Endothelial cell of umbilical vein (primary cell): Measurements from ENCODE around the gene SLC38A10. TPM values are rescaled to one million over a fixed set of nuclear protein-coding genes. Genes with fewer than 3 reads are reported as not detected.

Experiments
- BruUV-seq: library from RNA; stranded (reverse); fragments of 400-500 nt; replicated peaks from 2 replicates; lab custom pipeline; 2021; lab: Mats Ljungman, UMichigan
- CTCF ChIA-PET: fragments of 300-600, 350-600 bp; sonication (Branson Sonifier 250); formaldehyde crosslinking; loops from one replicate; lab custom pipeline; 2021; ENCODE audit warnings: antibody characterized with exemption, inconsistent platforms; lab: Charles Lee
- POLR2A ChIA-PET: fragments of 300-600, 350-600 bp; sonication (Branson Sonifier 250); formaldehyde crosslinking; loops from one replicate; lab custom pipeline; 2021; ENCODE audit warnings: antibody characterized with exemption, inconsistent platforms; lab: Charles Lee
- DNase-seq: peaks from one replicate; pipeline ENCODE4 v3.0.0-alpha.2; 2011; ENCODE audit warnings: low read depth, low spot score
- FAIRE-seq: peaks from 2 replicates; lab custom pipeline; 2011; peaks lifted over from hg19 to GRCh38; lab: Jason Lieb, UNC
- H2AFZ ChIP-seq: 2 replicates; pipeline ENCODE4 v1.6.0; 2012; ENCODE audit warnings: low read depth, low read length, control low read depth, inconsistent platforms
- H3K27ac ChIP-seq: 2 replicates; pipeline ENCODE4 v1.5.1; 2011; ENCODE audit warnings: low read depth, mild to moderate bottlenecking, control low read depth, low read length, moderate library complexity; ENCODE audit not compliant: insufficient read depth
- H3K27me3 ChIP-seq, 2 experiments: 2 replicates each; pipeline versions ENCODE4 v1.6.0 to v1.6.1; 2011; ENCODE audit warnings: low read length in 2 of 2, mixed read lengths in 1 of 2; ENCODE audit not compliant: control insufficient read depth in 2 of 2, insufficient read depth in 2 of 2
- H3K36me3 ChIP-seq, 2 experiments: 2 replicates in 1 of 2; 3 replicates in 1 of 2; pipeline ENCODE4 v1.5.1; 2011; ENCODE audit warnings: low read length in 2 of 2, mild to moderate bottlenecking in 1 of 2, moderate library complexity in 1 of 2; ENCODE audit not compliant: control insufficient read depth in 2 of 2, insufficient read depth in 2 of 2; ENCODE audit errors: extremely low read depth in 1 of 2
- H3K4me1 ChIP-seq: 3 replicates; pipeline ENCODE4 v1.5.1; 2011; ENCODE audit warnings: mild to moderate bottlenecking, low read length; ENCODE audit not compliant: control insufficient read depth, insufficient read depth; ENCODE audit errors: extremely low read depth
- H3K4me2 ChIP-seq: 2 replicates; pipeline ENCODE4 v1.6.1; 2011; ENCODE audit warnings: low read length, control low read depth, mixed read lengths; ENCODE audit not compliant: insufficient read depth
- H3K4me3 ChIP-seq, 3 experiments: fragments of 200-600 bp in 1 of 3; sonication (generic), shearing (Covaris generic) in 1 of 3; replicated peaks in 1 of 3; 2 replicates each; pipeline ENCODE4 v1.5.1; 2011 to 2016; ENCODE audit warnings: control low read depth in 3 of 3, low read length in 3 of 3, mild to moderate bottlenecking in 2 of 3, inconsistent platforms in 1 of 3, low read depth in 1 of 3, moderate library complexity in 1 of 3; ENCODE audit not compliant: insufficient read depth in 1 of 3
- H3K79me2 ChIP-seq: 2 replicates; pipeline ENCODE4 v1.6.0; 2012; ENCODE audit warnings: low read length, inconsistent platforms; ENCODE audit not compliant: control insufficient read depth, insufficient read depth
- H3K9ac ChIP-seq: replicated peaks from 2 replicates; pipeline ENCODE3; 2011; ENCODE audit warnings: low read length, control low read depth; ENCODE audit not compliant: insufficient read depth; ENCODE audit errors: extremely low read depth
- H3K9me1 ChIP-seq: replicated peaks from 3 replicates; pipeline ENCODE4 v1.6.0; 2011; ENCODE audit warnings: mild to moderate bottlenecking, low read length; ENCODE audit not compliant: control insufficient read depth, insufficient read depth; ENCODE audit errors: extremely low read depth
- H3K9me3 ChIP-seq: replicated peaks from 2 replicates; pipeline ENCODE4 v1.5.1; 2012; ENCODE audit warnings: low read length, inconsistent platforms; ENCODE audit not compliant: control insufficient read depth, insufficient read depth
- H4K20me1 ChIP-seq: replicated peaks from 2 replicates; pipeline ENCODE3; 2011; ENCODE audit warnings: mild to moderate bottlenecking, low read length; ENCODE audit not compliant: control insufficient read depth, insufficient read depth; ENCODE audit errors: extremely low read depth
- CTCF ChIP-seq, 2 donors: IDR thresholded peaks; 1 replicate in 1 of 2; 2 replicates in 1 of 2; pipeline ENCODE4 v1.5.1; 2011; ENCODE audit warnings: low read length in 2 of 2, mild to moderate bottlenecking in 2 of 2, moderate library complexity in 2 of 2, control low read depth in 1 of 2, inconsistent platforms in 1 of 2, low read depth in 1 of 2; ENCODE audit not compliant: insufficient read depth in 1 of 2; ENCODE audit errors: extremely low read depth in 1 of 2
- EZH2 ChIP-seq: IDR thresholded peaks from 2 replicates; pipeline ENCODE4 v1.6.1; 2012; ENCODE audit warnings: borderline replicate concordance, low read depth, mild to moderate bottlenecking, moderate library complexity, low read length, inconsistent platforms; ENCODE audit not compliant: severe bottlenecking
- FOS ChIP-seq: IDR thresholded peaks from 2 replicates; pipeline ENCODE4 v1.6.1; 2011; ENCODE audit warnings: mild to moderate bottlenecking, low read length, moderate library complexity, borderline replicate concordance; ENCODE audit not compliant: insufficient read depth
- GATA2 ChIP-seq: IDR thresholded peaks from 2 replicates; pipeline ENCODE4 v1.7.0; 2011; ENCODE audit warnings: low read depth, mild to moderate bottlenecking, moderate library complexity, mixed read lengths, low read length; ENCODE audit not compliant: insufficient read length, insufficient read depth
- JUN ChIP-seq: IDR thresholded peaks from 2 replicates; pipeline ENCODE4 v1.6.1; 2011; ENCODE audit warnings: borderline replicate concordance, low read depth; ENCODE audit not compliant: insufficient read length, insufficient read depth
- MAX ChIP-seq: IDR thresholded peaks from 2 replicates; pipeline ENCODE4 v1.6.1; 2011; ENCODE audit not compliant: insufficient read depth, insufficient read length
- MYC ChIP-seq: IDR thresholded peaks from one replicate; pipeline ENCODE4 v1.6.1; 2011; ENCODE audit warnings: mild to moderate bottlenecking, low read depth, low read length
- POLR2A ChIP-seq: IDR thresholded peaks from 2 replicates; pipeline ENCODE4 v1.6.1; 2012; ENCODE audit warnings: low read depth, mild to moderate bottlenecking, control low read depth, low read length
- POLR2AphosphoS5 ChIP-seq: IDR thresholded peaks from 2 replicates; pipeline ENCODE4 v1.6.1; 2012; ENCODE audit warnings: low read depth, mild to moderate bottlenecking, control low read depth, low read length, moderate library complexity; ENCODE audit not compliant: insufficient read depth
- dilution Hi-C: fragments of 300-500 bp; cut with MboI; formaldehyde crosslinking; loops from one replicate; pipeline ENCODE4 v1.15.0; 2019; ENCODE audit warnings: low sequenced_read_pairs; ENCODE audit not compliant: extremely low pct_ligation_motif_present
- intact Hi-C: fragments of 100-400 bp; cut with micrococcal nuclease; formaldehyde crosslinking; loops from one replicate; pipeline ENCODE4 v1.10.0; 2022
- polyA plus RNA-seq, 4 experiments: library from polyadenylated mRNA; depleted of rRNA in 3 of 4; stranded (reverse) in 3 of 4; unstranded in 1 of 4; fragments of >200 nt; gene quantifications; 2 replicates each; pipeline versions ENCODE4 v1.2.1 to v1.2.3, GENCODE V29; 2011 to 2012; ENCODE audit warnings: missing spikeins in 1 of 4
- total RNA-seq: library from RNA; stranded (reverse); gene quantifications from 2 replicates; pipeline ENCODE4 v1.2.3, GENCODE V29; 2021

Gene SLC38A10
- total and polyA plus RNA-seq, 2 donors (not counting 3 experiments of a cell fraction or from before 2014, with no cell fraction given): 72.7 to 113 TPM

- peaks cover 20% of the 10 kb centered on the region for H3K79me2 ChIP-seq
- dilution Hi-C loops (no loop called here), intact Hi-C loops (no loop called here)
- ChIA-PET CTCF (interaction anchor here (1.0 to 3.1 kb wide), 9 partner anchors 9 to 249 kb away, joined by 3 to 33 read pairs (median 4); partner anchors contain the start of gene CEP131), POLR2A (no interaction called here)
- peak overlapping the region; percentile 70 for H3K9ac ChIP-seq
- peak overlapping the region; percentile 43 for H2AFZ ChIP-seq
- peaks cover 0 to 14% of the 10 kb centered on the region in 2 experiments for H3K36me3 ChIP-seq
- no peaks in the 10 kb centered on the region for H3K27me3 ChIP-seq
- H3K4me1 ChIP-seq: peaks cover 6% of the 10 kb centered on the region
- FAIRE-seq (no peak), DNase-seq (no peak)
- H4K20me1 ChIP-seq: no peaks in the 10 kb centered on the region
- TF ChIP-seq GATA2: no peak
- no peak for TF ChIP-seq MAX
- TF ChIP-seq FOS: no peak
- no peak for TF ChIP-seq EZH2
- no peak for TF ChIP-seq CTCF (IDR thresholded peaks at IDR 0.05; ENCODE audit: extremely low read depth in 1 of 2, insufficient read depth in 1 of 2, low read depth in 1 of 2, low read length in 2 of 2)
- no peak for TF ChIP-seq MYC
- no peak for TF ChIP-seq JUN
- TF ChIP-seq POLR2AphosphoS5: no peak
- no peak for TF ChIP-seq POLR2A
- no peaks in the 10 kb centered on the region for H3K9me1 ChIP-seq
- H3K9me3 ChIP-seq: no peaks in the 10 kb centered on the region
- H3K4me2 ChIP-seq: peak overlapping the region; percentile 11
- TSS peak; percentile 35 for BruUV-seq
- H3K27ac ChIP-seq: peak overlapping the region; percentile 13
- H3K4me3 ChIP-seq: peak overlapping the region; percentile 57 to 86 (median 61)
These were observed 56.7 kb downstream of the SLC38A10 start for GRCh38 chr17:81238490-81238814.
